ENCODE data around the gene MYLK2. TPM values are rescaled to one million over a fixed set of nuclear protein-coding genes. Genes with fewer than 3 reads are reported as not detected.

Gene MYLK2
- total and polyA plus RNA-seq, 2 of the 4 experiments (the other 2 are of a cell fraction), result 0.18 to 0.27 TPM

GRCh38 chr20:31853481-31853880 is 34.3 kb downstream of the MYLK2 start:
- ChIA-PET CTCF (interaction anchor here (0.7 to 1.7 kb wide), 7 partner anchors 15 to 238 kb away, joined by 4 to 8 read pairs (median 5); partner anchors contain the start of gene PDRG1), POLR2A (ENCODE audit: unreplicated experiment) (no interaction called here)
- WGBS, 2 experiments (ENCODE audit: extremely low coverage in 2 of 2, insufficient read length in 1 of 2), result no CpG with 5 or more reads among the region's 7 CpGs
- TF ChIP-seq NFE2L2 (IDR thresholded peaks at IDR 0.05; ENCODE audit: low read depth, low read length), result no peak
- Histone ChIP-seq H3K9me1 (ENCODE audit: insufficient read depth, low read length) (no peaks in the 10 kb centered on the region), H3K9me3 (ENCODE audit: control insufficient read depth, insufficient read depth, low read length) (no peaks in the 10 kb centered on the region), H4K91ac (ENCODE audit: insufficient read depth, low read depth, low read length) (no peak overlapping the region), H3K56ac (ENCODE audit: extremely low read depth, insufficient read depth, low read length) (no peak overlapping the region), H3K9ac (ENCODE audit: low read depth, low read length) (no peak overlapping the region), H2BK15ac (ENCODE audit: low read depth, low read length) (no peak overlapping the region), H3K27me3 (ENCODE audit: control insufficient read depth, insufficient read depth, low read length) (peaks cover 81% of the 10 kb centered on the region), H3K18ac (ENCODE audit: low read depth, low read length) (no peak overlapping the region), H4K8ac (ENCODE audit: low read depth in 2 of 2, low read length in 2 of 2) (no peak overlapping the region), H2BK5ac (ENCODE audit: low read depth, low read length, poor library complexity, severe bottlenecking) (no peak overlapping the region), H3K4me1 (ENCODE audit: control insufficient read depth, insufficient read depth, low read length) (no peaks in the 10 kb centered on the region), H3K27ac (ENCODE audit: insufficient read depth, low read length) (no peak overlapping the region), H2AK5ac (ENCODE audit: low read depth, low read length) (no peak overlapping the region), H3K79me1 (ENCODE audit: low read depth in 1 of 2, low read length in 2 of 2) (no peaks in the 10 kb centered on the region), H2BK20ac (ENCODE audit: low read depth, low read length) (no peak overlapping the region), H3K36me3 (ENCODE audit: control insufficient read depth, insufficient read depth, low read length) (no peaks in the 10 kb centered on the region), H3K4ac (ENCODE audit: low read depth, low read length) (no peak overlapping the region), H2AFZ (replicated peaks; ENCODE audit: low read length, poor library complexity) (no peak overlapping the region), H3K14ac (replicated peaks; ENCODE audit: low read depth, low read length) (no peak overlapping the region), H3K23ac (ENCODE audit: low read depth, low read length) (no peak overlapping the region), H3K4me2 (ENCODE audit: low read depth, low read length) (no peak overlapping the region), H4K20me1 (ENCODE audit: insufficient read depth, low read length) (no peaks in the 10 kb centered on the region; the same call in 1 of the 2 replicates), H2AK9ac (replicated peaks; ENCODE audit: low read depth, low read length, poor library complexity) (no peak overlapping the region), H4K5ac (ENCODE audit: low read depth, low read length) (no peak overlapping the region), H2BK120ac (ENCODE audit: low read depth, low read length) (no peak overlapping the region), H3K4me3 (ENCODE audit: insufficient read depth, low read depth, low read length) (no peak overlapping the region)
- no peak for ATAC-seq (ENCODE audit: low read depth)
- intact Hi-C loops (cut with micrococcal nuclease), result loop anchor here (2.0 to 5.0 kb wide), 2 partner anchors 99 to 799 kb away; partner anchors contain the start of gene PDRG1
- in situ Hi-C loops (cut with MboI; ENCODE audit: low sequenced_read_pairs), result loop anchor here (10.0 kb wide), 1 partner anchor 101 kb away; the partner anchor contains the start of gene PDRG1
- dilution Hi-C loops (cut with HindIII; ENCODE audit: low sequenced_read_pairs, unreplicated experiment), result no loop called here
- DNase-seq, result no peak
- no TSS peak for BruUV-seq (replicated peaks)

All from IMR-90 (cell line).